Gastrocnemius medialis (tissue), 4 donors: ENCODE data around the gene SIRT6.

Source experiments
- POLR2A ChIP-seq, 2 donors: fragments of 450-650 bp; IDR thresholded peaks; one replicate each; pipeline ENCODE4 v1.6.1; 2017; ENCODE audit warnings: antibody characterized with exemption in 2 of 2, mild to moderate bottlenecking in 2 of 2, moderate library complexity in 2 of 2
- TF ChIP-seq, protein P1 (sequence below), 5 experiments: fragments of 450-650 bp in 3 of 5; fragments of 200-600 bp in 2 of 5; sonication (generic) in 2 of 5; IDR thresholded peaks in 4 of 5; conservative IDR thresholded peaks in 1 of 5; 1 replicate in 4 of 5; 2 replicates in 1 of 5; pipeline ENCODE4 v1.5.1; 2016 to 2019; ENCODE audit warnings: antibody characterized with exemption in 5 of 5, mild to moderate bottlenecking in 3 of 5, moderate library complexity in 3 of 5

DNA sequence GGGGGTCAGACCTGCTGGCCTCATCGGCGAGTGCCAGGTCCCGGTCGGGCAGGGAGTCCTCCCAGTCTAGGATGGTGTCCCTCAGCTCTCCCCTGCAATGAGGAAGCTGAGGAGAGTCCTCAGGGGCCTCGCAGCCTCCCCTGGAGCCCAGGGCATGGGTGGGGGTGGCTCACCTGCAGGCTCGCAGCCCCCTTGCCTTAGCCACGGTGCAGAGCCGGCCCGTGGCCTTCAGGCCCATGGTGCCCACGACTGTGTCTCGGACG is 6.8 kb downstream of the SIRT6 start:
- TF ChIP-seq, protein P1, sequence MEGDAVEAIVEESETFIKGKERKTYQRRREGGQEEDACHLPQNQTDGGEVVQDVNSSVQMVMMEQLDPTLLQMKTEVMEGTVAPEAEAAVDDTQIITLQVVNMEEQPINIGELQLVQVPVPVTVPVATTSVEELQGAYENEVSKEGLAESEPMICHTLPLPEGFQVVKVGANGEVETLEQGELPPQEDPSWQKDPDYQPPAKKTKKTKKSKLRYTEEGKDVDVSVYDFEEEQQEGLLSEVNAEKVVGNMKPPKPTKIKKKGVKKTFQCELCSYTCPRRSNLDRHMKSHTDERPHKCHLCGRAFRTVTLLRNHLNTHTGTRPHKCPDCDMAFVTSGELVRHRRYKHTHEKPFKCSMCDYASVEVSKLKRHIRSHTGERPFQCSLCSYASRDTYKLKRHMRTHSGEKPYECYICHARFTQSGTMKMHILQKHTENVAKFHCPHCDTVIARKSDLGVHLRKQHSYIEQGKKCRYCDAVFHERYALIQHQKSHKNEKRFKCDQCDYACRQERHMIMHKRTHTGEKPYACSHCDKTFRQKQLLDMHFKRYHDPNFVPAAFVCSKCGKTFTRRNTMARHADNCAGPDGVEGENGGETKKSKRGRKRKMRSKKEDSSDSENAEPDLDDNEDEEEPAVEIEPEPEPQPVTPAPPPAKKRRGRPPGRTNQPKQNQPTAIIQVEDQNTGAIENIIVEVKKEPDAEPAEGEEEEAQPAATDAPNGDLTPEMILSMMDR (IDR thresholded peaks at IDR 0.05 in 4 of 5, conservative IDR thresholded peaks at IDR 0.05 in 1 of 5), result no peak
- TF ChIP-seq POLR2A (IDR thresholded peaks at IDR 0.05), result no peak
